ENCODE data around the gene FAAP100. TPM values are rescaled to one million over a fixed set of nuclear protein-coding genes. Genes with fewer than 3 reads are reported as not detected.

The FAAP100 gene
- total RNA-seq, 1 donor from 2014 or later = 26.0 TPM

DNA sequence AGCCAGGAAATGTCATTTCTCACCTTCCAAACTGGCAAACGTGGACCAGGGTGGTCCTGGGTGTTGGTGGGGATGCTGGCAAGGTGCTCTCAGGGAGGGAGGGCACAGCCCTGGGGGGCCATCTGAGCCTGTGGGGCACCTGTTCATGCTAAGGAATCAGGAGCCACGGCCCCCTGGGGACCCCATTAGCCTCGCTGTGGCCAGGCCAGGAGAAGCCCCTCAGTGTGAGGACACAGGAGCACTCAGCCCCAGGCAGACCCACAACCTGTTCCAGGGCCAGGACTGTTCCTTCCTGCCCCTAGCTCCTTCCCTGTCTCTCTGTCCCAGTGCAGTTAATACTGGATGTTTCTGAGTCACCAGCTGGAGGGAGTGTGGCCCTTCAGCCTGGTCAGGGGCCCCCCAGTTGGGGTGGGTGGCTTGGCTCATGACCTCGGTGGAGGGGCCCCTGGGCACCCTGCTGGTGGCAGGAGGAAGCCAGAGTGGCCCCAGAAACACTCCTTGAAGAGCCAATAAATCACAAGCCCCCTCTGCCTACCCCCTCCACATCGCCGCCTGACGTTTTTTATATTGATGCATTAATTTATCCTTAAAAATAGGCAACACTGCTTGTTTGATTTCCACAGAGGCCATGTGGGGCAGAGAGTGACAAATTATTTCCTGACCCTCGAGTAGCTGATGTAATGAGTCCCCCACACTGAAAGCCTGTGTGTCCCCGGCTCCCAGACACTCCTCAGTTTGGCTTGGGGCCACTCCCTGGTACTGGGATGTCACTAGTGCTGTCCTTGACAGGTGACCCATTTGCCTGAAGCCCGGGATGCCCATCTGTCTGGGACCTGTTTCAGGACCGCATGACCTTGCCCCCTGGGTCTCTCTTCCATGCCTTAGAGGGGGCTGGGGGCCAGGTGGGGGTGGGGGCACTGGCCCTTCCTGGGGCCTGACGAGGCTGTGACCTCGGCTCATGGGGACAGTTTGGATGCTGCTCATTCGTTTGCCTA is 61.9 kb downstream of the FAAP100 start:
- DNase-seq (ENCODE audit: low spot score) = no peak

Other genes with a start within 250 kb of the FAAP100 start
- gene BAHCC1, start 156.9 kb downstream of the FAAP100 start, total RNA-seq (ENCODE audit: insufficient read depth, low replicate concordance) = 3.6 TPM
- gene ACTG1, start 39.6 kb downstream of the FAAP100 start, total RNA-seq (ENCODE audit: insufficient read depth, low replicate concordance) = 3,050 TPM
- gene FSCN2, start 24.0 kb downstream of the FAAP100 start, total RNA-seq (ENCODE audit: insufficient read depth, low replicate concordance) = 2.2 TPM
- gene NPLOC4, start 84.8 kb upstream of the FAAP100 start, total RNA-seq (ENCODE audit: insufficient read depth, low replicate concordance) = 86.9 TPM
- 0.96 TPM for gene TSPAN10, start 84.8 kb upstream of the FAAP100 start, total RNA-seq (ENCODE audit: insufficient read depth, low replicate concordance)
- not detected for gene PDE6G, start 104.2 kb upstream of the FAAP100 start, total RNA-seq (ENCODE audit: insufficient read depth, low replicate concordance)
- gene OXLD1, start 114.3 kb upstream of the FAAP100 start, total RNA-seq (ENCODE audit: insufficient read depth, low replicate concordance) = 20.7 TPM
- gene CCDC137, start 114.4 kb upstream of the FAAP100 start, total RNA-seq (ENCODE audit: insufficient read depth, low replicate concordance) = 0.96 TPM
- 21.2 TPM for gene ARL16, start 131.4 kb upstream of the FAAP100 start, total RNA-seq (ENCODE audit: insufficient read depth, low replicate concordance)
- 48.9 TPM for gene HGS, start 131.7 kb upstream of the FAAP100 start, total RNA-seq (ENCODE audit: insufficient read depth, low replicate concordance)
- gene MRPL12, start 151.0 kb upstream of the FAAP100 start, total RNA-seq (ENCODE audit: insufficient read depth, low replicate concordance) = not detected
- 3.1 TPM for gene SLC25A10, start 159.9 kb upstream of the FAAP100 start, total RNA-seq (ENCODE audit: insufficient read depth, low replicate concordance)

All from umbilical cord (tissue), 2 donors.